Stomach (tissue), 9 donors: Measurements from ENCODE around the gene PRRT1B. TPM values are rescaled to one million over a fixed set of nuclear protein-coding genes. Genes with fewer than 3 reads are reported as not detected.

ENCODE experiments used
- DNase-seq, 2 donors: peaks; one replicate each; pipeline versions ENCODE4 v3.0.0 to v3.0.0-alpha.2; 2013 to 2019
- H3K27ac ChIP-seq, 5 donors: fragments of 200-600 bp in 4 of 5; sonication (generic) in 4 of 5; one replicate each; pipeline ENCODE4 v1.5.1; 2013 to 2019; ENCODE audit warnings: mild to moderate bottlenecking in 1 of 5, moderate library complexity in 1 of 5
- H3K27me3 ChIP-seq, 3 donors: fragments of 200-600 bp; sonication (generic); one replicate each; pipeline ENCODE4 v1.5.1; 2017 to 2019; ENCODE audit warnings: mixed run types in 1 of 3
- H3K36me3 ChIP-seq, 4 donors: fragments of 200-600 bp; sonication (generic); 1 replicate in 3 of 4; 2 replicates in 1 of 4; pipeline ENCODE4 v1.5.1; 2016 to 2019
- H3K4me1 ChIP-seq, 4 donors: fragments of 200-600 bp; sonication (generic); one replicate each; pipeline ENCODE4 v1.5.1; 2016 to 2019
- H3K4me3 ChIP-seq, 4 donors: fragments of 200-600 bp; sonication (generic) in 3 of 4; one replicate each; pipeline ENCODE4 v1.5.1; 2016 to 2019; ENCODE audit warnings: mild to moderate bottlenecking in 1 of 4
- H3K9me3 ChIP-seq, 4 donors: fragments of 200-600 bp; sonication (generic); one replicate each; pipeline ENCODE4 v1.5.1; 2016 to 2019
- CTCF ChIP-seq, 7 experiments: fragments of 450-650 bp in 4 of 7; fragments of 200-600 bp in 3 of 7; sonication (generic) in 3 of 7; IDR thresholded peaks; one replicate each; pipeline ENCODE4 v1.5.1; 2016 to 2019; ENCODE audit warnings: antibody characterized with exemption in 7 of 7, control low read depth in 2 of 7, mild to moderate bottlenecking in 1 of 7
- EP300 ChIP-seq: sonication (generic); formaldehyde crosslinking; IDR thresholded peaks from one replicate; pipeline ENCODE4 v1.6.1; 2017; ENCODE audit warnings: antibody characterized with exemption
- POLR2A ChIP-seq, 4 donors: fragments of 450-650 bp; IDR thresholded peaks; one replicate each; pipeline ENCODE4 v1.6.1; 2016; ENCODE audit warnings: antibody characterized with exemption in 4 of 4, control low read depth in 2 of 4, mild to moderate bottlenecking in 1 of 4, moderate library complexity in 1 of 4
- POLR2AphosphoS5 ChIP-seq, 3 donors: sonication (generic); formaldehyde crosslinking; IDR thresholded peaks; one replicate each; pipeline ENCODE4 v1.6.1; 2016; ENCODE audit warnings: antibody characterized with exemption in 3 of 3
- WGBS, 5 donors: extraction: QIAGEN DNeasy Blood & Tissue Kit in 3 of 5; methylation state at CpG; one replicate each; pipeline versions ENCODE4 v1.1.5 to v1.1.7; 2013 to 2018; 5-methylcytosine and 5-hydroxymethylcytosine counted together
- intact Hi-C: fragments of 100-400 bp; cut with DNase I; formaldehyde crosslinking; loops from one replicate; pipeline ENCODE4 v1.15.1; 2023; ENCODE audit warnings: low total_unique reads
- polyA plus RNA-seq, 3 donors: library from polyadenylated mRNA; stranded (reverse); fragments of 200-250 nt; gene quantifications; one replicate each; pipeline ENCODE4 v1.2.3, GENCODE V29; 2013
- total RNA-seq, 5 donors: library from RNA; depleted of rRNA; stranded (reverse); fragments of >200 nt; gene quantifications; one replicate each; pipeline versions ENCODE4 v1.1.0 to v1.2.3, GENCODE V29; 2014 to 2016
- donor health status: healthy with polysubstance abuse.
- donor health status: Bipolar disorder and iron deficiency.
- donor health status: healthy.

Gene PRRT1B
- total and polyA plus RNA-seq, 8 donors = 0.48 to 10.9 (median 1.6) TPM; not detected in 2

- peak; percentile 80 to 96 for DNase-seq
- peak within 1 kb of the TSS; percentile 71 to 100 (median 98) for H3K4me3 ChIP-seq
- no peak for TF ChIP-seq EP300
- TF ChIP-seq POLR2AphosphoS5 (IDR thresholded peaks at IDR 0.05) = peak; percentile 36 to 75 (median 62)
- no peaks in the 10 kb centered on the region for H3K27me3 ChIP-seq
- peaks cover 15 to 34% (median 29%) of the 10 kb centered on the region in 4 donors for H3K4me1 ChIP-seq
- peak within 1 kb of the TSS; percentile 77 to 88 (median 80) for H3K27ac ChIP-seq
- no peaks in the 10 kb centered on the region for H3K9me3 ChIP-seq
- H3K36me3 ChIP-seq = peaks cover 30 to 39% (median 37%) of the 10 kb centered on the region in 4 donors
- WGBS, 5 donors = 1 to 20% (median 10%) methylated on average over 37 to 98 of the region's 103 CpGs
- intact Hi-C loops = no loop called here
Observed at GRCh38 chr9:131530920-131531832, 14.1 kb upstream of the PRRT1B start, which contains the start of gene UCK1. TSS of gene UCK1 (minus strand) at chr9:131531263. CDS start at chr9:131531174, 89 bp downstream.

- H3K4me3 ChIP-seq = no peak overlapping the region
- TF ChIP-seq EP300 = no peak
- TF ChIP-seq POLR2A (IDR thresholded peaks at IDR 0.05) = no peak
- TF ChIP-seq CTCF (IDR thresholded peaks at IDR 0.05) = no peak
- TF ChIP-seq POLR2AphosphoS5 (IDR thresholded peaks at IDR 0.05) = no peak
- peaks cover 0 to 3% (median under 1%) of the 10 kb centered on the region in 4 donors for H3K36me3 ChIP-seq
- H3K9me3 ChIP-seq = no peaks in the 10 kb centered on the region
- 20 to 46% (median 26%) methylated on average over 8 of the region's 8 CpGs for WGBS, 5 donors
- intact Hi-C loops = no loop called here
- peak in 1 of 2 donors; percentile 37 for DNase-seq
- no peaks in the 10 kb centered on the region for H3K27me3 ChIP-seq
- peaks cover 13 to 28% (median 24%) of the 10 kb centered on the region in 4 donors for H3K4me1 ChIP-seq
- H3K27ac ChIP-seq = no peak overlapping the region
Observed at GRCh38 chr9:131534721-131535237, 10.5 kb upstream of the PRRT1B start.

- 93 to 97% (median 96%) methylated on average over 19 of the region's 19 CpGs for WGBS, 5 donors
- Histone ChIP-seq H3K4me1 (peaks cover 0 to 11% (median 8%) of the 10 kb centered on the region in 4 donors), H3K9me3 (peaks cover 7 to 11% (median 11%) of the 10 kb centered on the region in 4 donors), H3K27me3 (no peaks in the 10 kb centered on the region), H3K27ac (no peak overlapping the region), H3K36me3 (no peaks in the 10 kb centered on the region), H3K4me3 (no peak overlapping the region)
- TF ChIP-seq POLR2A (IDR thresholded peaks at IDR 0.05) = no peak
- no peak for TF ChIP-seq CTCF (IDR thresholded peaks at IDR 0.05)
- TF ChIP-seq EP300 = no peak
- no peak for TF ChIP-seq POLR2AphosphoS5 (IDR thresholded peaks at IDR 0.05)
- intact Hi-C loops = no loop called here
- DNase-seq = no peak
Observed at GRCh38 chr9:131537946-131538345, 7.4 kb upstream of the PRRT1B start.

- no peaks in the 10 kb centered on the region for H3K36me3 ChIP-seq
- peaks cover 14 to 25% (median 25%) of the 10 kb centered on the region in 4 donors for H3K9me3 ChIP-seq
- H3K27ac ChIP-seq = no peak overlapping the region
- H3K4me1 ChIP-seq = peaks cover 0 to 10% (median 8%) of the 10 kb centered on the region in 4 donors
- 87 to 92% (median 90%) methylated on average over 7 of the region's 7 CpGs for WGBS, 5 donors
- DNase-seq = no peak
- H3K27me3 ChIP-seq = peaks cover 0 to 4% (median 0%) of the 10 kb centered on the region in 3 donors
- intact Hi-C loops = no loop called here
- H3K4me3 ChIP-seq = no peak overlapping the region
- no peak for TF ChIP-seq CTCF (IDR thresholded peaks at IDR 0.05)
- TF ChIP-seq POLR2A (IDR thresholded peaks at IDR 0.05) = no peak
- no peak for TF ChIP-seq POLR2AphosphoS5 (IDR thresholded peaks at IDR 0.05)
- TF ChIP-seq EP300 = no peak
Observed at GRCh38 chr9:131539223-131539923, 6.0 kb upstream of the PRRT1B start.
